Suppressor macrophage treated with lipopolysaccharide for 1 hour (primary cell): ENCODE measurements around the gene KRT78.

Experiments used
- DNase-seq, 3 donors: peaks; one replicate each; pipeline ENCODE4 v3.0.0-alpha.2; 2020 to 2022

Gene KRT78

DNA sequence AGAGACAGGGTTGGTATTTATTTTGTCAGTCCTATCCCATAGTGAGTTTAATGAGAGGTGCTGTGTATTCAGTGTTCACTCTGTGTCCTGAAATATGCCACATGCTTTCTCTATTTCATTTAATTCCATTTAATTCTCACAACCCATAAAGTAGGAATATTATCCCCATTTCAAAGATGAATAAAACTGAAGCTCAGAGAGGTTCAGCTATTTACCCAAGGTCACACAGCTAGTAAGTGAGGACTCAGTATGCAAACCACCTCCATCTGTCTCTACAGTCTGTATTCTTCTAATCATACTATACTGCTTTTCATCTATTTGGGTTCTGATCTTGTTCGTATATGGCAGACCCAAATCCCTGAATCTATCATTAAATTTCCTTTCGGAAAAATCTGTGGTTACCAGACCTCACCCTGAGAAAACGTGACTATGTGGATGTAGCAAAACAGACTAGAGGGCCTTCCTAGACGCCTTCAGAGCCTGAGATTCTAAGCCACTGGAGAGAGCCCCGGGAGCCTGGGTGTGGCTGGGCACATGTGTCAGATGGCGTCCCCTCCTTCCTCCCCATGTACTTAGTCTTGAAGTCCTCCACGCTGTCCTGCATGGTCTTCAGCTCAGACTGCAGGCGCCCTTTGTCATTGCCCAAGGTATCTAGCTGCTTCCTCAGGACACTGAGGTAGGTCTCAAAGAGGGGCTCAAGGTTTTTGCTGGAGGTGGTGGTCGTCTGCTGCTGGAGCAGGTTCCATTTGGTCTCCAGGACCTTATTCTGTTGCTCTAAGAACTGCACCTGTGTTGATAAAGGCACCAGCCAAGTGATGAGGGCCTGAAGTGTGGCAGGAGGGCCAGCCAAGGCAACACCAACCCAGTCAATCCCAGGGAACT lies 37.4 kb downstream of the KRT78 start:
- DNase-seq, result no peak

DNA sequence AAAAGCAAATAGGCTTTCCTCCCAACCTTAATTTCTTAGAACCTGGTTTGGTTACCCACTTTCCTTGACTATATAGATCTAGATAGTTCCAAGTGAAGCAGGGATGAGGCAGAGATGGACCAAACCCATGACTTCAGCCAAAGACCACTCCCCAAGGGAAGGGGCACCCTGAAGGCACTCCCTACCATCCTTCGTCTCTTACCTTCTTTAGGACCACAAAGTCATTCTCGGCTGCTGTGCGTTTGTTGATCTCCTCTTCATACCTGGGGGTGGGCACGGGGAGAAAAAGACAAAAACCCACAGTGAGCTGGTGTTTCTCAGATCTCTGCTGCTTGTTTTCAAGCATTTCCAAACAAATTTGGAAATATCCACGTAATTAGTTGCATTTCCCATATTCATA lies 38.2 kb downstream of the KRT78 start:
- DNase-seq, result no peak

DNA sequence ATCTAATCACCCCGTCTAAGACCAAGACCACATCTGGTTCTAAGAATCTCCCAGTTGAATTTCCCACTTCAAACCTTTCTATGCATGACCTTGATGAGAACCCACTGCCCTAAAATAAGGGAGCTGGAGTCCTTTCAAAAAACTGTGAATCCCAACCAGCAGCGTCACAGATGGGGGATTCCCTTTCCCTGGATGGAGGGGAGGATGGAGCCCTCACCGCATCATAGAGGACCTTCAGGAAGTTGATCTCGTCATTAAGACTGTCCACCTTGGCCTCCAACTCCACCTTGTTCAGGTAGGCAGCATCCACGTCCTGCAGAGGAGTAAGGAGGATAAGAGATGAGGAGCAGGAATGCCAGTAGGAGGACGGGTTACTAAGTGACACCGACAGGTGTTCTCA lies 39.6 kb downstream of the KRT78 start:
- DNase-seq, result no peak

DNA sequence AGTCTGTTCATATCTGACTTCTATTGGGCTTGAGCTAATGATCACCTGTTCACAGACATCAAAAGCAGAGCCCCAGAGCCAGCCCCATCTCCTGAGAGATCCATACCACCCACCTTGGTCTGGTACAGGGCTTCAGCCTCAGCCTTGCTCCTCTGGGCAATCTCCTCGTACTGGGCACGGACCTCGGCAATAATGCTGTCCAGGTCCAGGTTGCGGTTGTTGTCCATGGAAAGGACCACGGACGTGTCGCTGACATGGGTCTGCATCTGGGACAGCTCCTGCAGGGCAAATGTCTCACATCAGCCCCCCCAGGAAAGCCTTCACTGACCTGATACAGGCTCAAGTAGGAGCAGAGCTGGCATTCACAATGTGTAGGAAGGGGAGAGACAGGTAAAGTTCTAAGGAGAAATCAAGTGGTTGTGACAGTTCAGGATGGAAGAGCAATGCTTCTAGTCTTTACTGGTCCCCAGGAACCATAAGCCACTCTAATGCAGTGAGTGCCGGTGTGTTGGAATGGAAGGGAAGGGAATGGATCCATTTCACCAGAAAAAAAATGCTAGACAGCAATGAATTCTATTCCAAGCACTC lies 40.1 kb downstream of the KRT78 start:
- no peak for DNase-seq

DNA sequence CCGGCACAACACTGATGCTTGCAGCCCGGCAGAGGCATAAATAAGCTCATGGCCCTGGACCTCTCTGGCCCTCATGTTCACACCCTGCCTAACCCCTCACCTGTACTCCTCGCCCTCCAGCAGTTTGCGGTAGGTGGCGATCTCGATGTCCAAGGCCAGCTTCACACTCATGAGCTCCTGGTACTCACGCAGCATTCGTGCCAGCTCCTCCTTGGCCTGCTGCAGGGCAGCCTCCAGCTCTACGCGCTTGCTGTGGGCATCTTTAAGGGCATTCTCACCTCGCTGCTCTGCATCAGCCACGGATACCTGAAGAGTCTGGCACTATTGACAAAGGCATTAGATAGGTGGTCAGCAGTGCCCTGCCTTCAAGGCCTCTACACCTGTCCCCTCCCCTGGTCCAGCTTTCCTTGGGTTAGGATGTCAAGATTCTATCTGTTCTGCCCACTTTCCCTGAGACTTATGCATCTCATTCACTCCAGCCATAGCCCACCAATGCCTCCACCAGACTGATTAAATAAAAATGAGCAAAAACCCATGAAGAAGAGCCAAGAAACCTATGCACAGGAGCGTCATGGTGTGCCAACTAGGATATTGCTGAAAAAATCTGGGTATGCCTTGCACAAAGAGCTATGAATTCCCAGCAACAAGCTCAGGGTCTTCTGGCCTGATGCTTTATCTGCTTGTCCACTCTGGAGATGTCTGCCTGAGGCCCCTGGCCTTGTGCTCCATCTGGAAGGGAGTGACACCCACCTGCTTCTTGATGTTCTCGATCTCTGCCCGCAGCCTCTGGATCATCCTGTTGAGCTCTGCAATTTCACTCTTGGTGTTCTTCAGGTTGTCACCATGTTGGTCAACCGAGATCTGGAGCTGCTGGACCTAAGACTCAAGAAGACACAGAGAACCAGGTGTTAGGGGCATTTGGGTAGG lies 41.0 kb downstream of the KRT78 start:
- DNase-seq, result no peak

DNA sequence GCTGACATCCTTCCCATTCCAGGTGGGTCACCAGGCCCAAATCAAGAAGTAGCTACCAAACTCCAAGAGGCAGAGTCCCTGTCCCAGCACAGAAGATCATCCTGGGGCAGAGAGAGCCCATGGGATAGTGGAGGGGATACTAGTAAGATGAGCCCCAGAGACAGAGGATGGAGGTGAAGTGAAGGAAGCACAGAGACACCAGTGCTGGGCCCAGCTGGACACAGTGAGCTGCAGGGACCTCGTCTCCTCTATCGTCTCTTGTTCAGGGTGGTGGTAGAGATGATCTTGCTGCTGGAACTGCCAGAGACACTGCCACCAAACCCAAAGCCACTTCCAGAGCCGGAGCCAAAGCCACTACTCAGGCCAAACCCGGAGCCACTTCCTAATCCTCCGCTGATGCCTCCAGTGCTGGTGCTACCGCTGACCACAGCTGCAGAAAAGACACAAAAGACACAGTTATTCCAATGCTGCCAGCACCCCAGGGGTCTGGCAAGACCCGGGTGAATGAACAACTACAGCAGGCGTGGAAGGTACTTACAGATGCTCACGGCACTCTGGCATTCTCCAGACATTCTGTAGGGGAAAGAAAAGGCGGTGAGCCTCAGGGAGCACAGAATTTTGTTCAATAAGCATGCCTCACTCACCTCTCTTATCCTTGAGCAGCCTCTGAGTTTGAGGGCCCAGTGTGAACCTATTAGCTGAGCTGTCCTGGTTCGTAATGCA lies 41.8 kb downstream of the KRT78 start:
- DNase-seq, result no peak

DNA sequence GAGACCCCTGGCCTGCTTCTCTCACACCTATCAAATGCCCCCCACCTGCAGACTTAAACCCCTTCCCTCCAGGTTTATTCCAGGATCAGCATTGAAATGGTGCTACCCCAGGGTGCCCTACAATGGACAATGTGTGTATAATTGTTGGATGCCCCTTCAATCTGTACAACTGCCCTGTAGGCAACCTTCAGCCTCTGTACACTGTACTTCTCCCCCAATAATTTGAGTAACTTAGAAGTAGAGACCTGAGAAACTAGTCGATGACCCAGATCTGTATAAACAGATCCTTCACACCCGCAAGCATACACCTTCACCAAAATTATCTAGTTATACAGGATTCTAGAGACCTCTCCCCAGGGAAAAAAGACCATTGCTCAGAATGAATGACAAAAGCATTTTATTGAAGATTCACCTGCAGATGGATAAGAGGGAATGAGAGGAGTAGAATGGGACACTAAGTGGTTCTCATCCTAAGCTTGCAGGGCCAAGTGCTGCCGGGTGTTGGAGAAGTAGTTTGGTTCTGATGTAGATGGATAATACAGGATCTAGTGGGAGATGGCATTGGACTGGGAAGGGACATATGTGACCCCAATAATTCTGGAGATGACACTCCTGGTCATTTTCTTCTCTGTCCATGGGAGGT lies 42.5 kb downstream of the KRT78 start:
- DNase-seq, result no peak

DNA sequence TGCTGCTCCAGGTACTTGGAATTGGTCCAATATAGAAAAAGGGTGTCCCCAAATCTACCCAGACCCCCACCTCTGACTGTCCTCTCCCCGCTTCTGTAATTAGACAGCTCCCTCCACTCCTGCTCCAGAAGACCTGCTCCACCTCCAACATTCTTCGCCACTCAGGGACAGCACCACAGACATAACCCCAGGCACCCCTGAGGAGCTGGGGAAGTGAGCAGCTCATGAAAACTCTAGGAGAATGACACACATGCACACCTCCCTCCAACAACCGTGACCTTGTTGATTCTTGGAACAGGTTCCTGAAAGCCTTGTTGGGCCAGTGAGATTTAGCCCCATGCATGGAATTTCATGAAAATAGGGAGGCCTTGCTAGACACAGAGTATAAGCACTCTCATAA lies 43.1 kb downstream of the KRT78 start:
- DNase-seq, result no peak

DNA sequence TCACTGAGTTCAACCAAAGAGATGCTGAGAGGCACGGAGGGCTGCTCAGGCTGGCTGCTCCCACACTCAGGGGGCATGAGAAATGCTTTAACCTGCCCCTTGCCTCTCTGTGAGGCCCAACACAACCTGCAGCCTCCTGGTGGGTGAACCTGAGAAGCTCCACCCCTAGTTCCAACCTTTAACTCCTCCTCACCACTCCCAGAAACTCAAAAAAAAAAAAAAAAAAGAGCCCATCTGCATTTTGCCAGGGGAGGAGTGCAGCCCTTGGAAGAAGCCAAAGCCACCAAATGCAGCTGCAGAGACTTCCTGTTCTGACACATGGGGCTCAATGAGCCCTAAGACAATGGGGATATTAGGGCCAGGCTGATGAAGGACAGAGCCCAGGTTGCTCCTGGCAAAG lies 43.8 kb downstream of the KRT78 start:
- DNase-seq, result no peak

DNA sequence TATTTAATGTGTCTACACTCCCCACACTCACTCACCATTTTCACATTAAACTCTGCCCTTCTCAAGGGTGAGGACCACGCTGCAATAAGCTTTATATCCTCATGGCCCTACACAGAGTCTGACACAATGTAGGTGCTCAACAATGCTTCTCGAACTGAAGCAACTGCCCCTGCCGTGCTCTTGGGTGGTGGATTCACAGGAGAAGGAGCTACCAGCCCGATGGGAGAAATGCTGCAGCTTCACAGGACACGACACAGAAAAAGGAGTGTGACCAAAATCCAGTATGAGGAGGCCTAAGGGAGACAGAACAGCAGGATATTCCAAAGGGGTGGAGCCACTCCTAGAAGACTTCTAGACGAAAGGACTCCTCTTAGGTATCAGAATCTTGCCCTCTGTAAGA lies 46.4 kb downstream of the KRT78 start:
- no peak for DNase-seq

DNA sequence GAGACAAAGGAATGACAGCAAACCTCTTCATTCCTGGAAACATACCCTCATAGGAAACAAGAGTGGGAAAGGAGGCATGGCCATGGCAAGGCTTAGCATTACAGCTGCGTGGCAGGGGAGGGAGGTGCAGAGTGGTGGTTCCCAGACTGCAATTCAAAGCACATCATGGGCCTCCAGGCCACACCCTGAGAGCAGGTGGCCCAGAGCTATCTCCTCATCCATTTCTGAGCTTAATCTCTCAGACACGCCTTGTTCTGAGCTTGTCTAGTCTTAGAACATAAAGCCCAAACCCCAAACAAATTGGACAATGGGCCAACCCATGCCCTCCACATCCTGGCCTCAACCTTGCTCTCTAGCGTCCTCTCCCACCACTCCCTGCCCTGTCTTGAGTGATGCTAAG lies 47.0 kb downstream of the KRT78 start:
- no peak for DNase-seq

DNA sequence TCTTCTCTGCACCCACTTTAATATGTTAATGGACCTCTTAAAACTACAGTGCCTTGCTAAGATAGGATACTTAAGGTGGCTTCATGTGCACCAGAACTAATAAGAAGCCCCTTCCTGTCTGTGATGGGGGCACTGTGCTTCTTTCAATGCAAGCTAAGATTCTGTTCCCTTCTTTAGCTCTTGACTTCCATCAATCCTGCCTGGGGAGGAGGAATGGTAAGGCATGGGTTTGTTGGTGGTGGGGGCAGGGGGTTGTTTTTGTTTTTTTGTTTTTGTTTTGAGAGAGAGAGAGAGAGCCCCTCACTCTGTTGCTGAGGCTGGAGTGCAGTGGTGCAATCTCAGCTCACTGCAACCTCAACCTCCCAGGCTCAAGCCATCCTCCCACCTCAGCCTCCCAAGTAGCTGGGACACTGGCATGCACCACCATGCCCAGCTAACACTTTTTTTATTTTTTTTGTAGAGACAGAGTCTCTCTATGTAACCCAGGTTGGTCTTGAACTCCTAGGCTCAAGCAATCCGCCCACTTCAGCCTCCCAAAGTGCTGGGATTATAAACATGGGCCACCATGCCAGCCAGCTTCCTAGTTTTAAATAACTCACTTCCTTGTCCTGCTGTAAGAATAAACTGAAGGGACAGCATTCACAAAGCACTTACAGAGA lies 48.4 kb downstream of the KRT78 start:
- no peak for DNase-seq

DNA sequence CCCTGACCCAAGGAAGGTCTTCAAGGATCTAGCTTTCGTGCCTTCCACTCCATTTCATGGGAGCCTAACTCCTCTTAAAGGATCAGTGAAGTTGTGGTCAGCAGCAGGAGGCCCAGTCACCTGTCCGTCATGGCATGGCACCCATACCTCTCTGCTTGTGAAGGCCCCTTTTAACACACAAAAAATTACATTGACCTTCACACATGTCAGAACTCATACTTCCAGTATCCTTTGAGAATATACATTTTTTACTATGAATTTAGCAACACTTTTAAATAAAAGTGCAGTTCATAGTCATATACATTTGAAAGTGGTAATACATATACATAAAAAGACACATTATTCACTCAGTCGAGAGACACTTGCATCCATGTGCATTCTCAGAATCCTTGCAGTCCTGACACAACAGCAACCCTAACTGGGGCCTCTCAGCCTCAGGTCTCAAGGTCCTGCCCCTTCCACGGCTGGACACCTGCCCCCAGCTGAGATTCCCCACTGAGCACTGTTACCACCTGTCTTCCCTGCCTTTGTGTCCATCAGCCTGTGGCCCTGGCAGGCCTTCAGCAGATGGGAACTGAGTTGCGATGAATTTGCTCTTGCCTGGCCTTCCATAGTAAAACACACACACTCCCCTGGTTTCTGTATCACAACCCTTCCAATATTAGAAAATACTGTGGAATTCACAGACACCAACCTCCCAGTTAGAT lies 49.1 kb downstream of the KRT78 start:
- DNase-seq, result no peak

DNA sequence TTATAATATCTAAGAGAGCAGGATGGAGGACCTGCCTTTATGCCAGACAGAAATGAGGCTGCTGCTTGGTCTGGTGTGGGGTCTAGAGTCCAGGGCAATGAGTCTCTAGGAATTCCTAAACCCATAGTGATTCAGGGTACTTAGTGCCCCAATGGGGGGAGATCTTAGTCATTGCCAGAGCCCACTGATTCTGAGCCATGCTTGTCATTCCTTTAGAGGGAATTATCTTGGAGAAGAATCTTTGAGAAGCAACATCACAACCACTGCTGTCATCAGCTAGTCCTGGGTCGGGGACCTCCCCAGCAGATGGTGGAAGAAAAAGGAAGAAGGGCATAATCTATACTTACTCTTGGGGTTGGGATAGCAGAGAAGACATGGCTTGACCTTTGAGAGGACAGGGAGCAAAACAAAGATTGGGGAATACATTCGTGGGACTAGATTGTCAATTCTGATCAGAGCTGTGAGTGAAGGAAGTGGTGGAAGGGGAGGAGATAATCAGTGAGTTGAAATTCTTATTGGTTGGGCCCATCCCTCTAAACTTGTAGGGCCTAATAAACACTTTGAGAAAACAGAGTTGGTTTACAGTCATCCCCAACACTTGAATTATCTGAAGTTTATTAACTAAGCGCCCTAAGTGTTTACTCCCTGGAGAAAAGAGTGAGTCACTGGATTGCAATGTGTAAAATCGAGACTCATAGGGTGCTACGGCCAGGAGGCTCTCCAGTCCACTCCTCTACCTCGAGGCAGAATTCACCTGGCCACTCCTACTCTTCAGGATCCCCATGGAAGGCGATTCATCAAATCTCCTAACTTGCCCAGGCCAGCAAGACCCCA lies 49.9 kb downstream of the KRT78 start:
- DNase-seq, result no peak

DNA sequence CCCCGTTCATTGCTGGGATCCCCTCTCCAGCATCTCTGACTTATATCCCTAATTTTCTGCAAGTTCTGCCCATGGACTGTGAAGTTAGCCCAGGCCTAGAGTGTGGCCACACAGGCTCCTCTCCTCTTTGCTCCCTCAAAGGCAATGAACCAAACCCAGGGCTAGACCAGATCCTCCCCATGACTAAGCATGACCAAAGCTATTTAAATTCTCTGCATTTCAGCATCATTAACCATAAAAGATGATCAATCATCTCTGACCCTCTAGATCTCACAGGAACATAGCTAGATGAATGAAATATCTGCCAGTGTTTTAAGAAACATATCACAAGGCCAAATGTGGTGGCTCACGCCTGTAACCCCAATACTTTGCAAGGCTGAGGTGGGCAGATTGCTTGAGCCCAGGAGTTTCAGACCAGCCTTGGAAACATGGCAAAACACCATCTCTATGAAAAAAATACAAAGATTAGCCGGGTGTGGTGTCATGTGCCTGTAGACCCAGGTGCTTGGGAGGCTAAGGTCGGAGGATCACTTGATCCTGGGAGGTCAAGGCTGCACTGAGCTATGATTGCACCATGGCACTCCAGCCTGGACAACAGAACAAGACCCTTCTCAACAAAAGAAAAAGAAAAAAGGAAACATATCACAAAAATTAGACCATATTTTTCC lies 50.7 kb downstream of the KRT78 start:
- no peak for DNase-seq

DNA sequence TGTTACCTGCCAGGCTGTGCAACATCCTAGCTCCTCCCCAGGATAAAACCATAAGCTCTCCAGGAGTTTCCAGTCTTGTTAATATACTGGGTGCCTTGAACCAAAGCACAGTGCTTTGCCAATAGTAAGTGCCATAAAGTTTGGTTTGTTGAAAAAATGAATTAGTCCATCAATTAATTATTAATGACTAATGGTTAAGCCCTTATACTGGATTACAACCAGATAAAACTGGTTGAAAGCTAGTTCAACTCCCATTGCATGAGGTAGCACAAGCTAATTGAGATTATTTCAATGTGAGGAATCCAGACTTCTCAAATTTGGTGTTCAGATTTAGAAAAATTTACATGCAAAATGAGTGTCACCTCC lies 51.3 kb downstream of the KRT78 start:
- no peak for DNase-seq

DNA sequence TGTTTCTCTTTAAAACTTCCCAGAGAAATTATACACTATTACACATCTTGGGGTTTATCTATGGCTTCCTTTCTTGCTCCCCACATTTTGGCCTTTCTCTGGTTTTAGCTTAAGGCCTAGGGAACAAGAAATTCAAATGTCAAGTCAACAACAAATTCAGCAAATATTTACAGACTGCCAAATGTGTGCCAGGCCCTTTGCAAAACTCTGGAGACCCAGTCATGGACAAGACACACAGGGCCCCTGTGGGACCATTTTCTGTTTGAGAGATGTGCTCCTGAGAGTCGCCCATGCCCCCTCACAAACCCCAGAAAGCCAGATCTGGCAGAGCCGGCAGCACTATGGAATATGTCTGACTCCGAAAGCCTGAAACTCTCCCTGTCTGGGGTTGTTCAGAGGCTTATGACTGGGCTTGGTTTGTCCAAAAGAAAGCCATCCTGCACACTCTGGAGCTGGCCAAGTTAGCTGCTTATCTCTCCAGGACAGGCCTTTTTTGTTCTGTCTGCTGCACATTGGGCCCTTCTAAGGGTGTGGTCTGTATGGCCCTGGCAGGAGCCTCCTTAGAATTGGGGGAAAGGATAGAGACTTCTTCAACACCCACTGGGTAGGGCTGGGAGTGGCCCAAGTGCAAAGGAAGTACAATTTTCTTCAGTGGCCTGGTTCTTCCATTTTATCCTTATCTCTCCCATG lies 51.8 kb downstream of the KRT78 start:
- no peak for DNase-seq

DNA sequence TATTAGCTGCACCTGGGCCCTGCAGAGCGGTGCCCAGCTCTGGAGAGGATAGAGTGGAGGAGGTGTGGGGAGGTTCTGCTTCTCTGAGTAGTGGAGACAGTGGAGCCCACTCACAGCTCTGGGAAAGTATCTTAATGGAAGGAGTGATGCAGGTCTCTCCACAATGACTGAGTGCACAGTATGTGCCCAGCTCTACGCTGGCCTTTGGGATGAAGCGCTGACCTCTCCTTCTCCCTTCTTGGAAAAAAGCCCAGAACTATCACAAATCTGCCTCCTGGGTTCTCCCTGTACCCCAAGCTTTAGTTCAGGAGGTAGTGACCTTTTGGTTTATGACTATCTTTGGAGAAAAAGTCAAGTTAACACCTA lies 52.4 kb downstream of the KRT78 start:
- no peak for DNase-seq
